ENCODE data around the gene NPLOC4.

GRCh38 chr17:81553018-81553615 lies 83.8 kb downstream of the NPLOC4 start:
- no peak for TF ChIP-seq EZH2 (IDR thresholded peaks at IDR 0.05; ENCODE audit: insufficient read depth, poor library complexity, severe bottlenecking)
- TF ChIP-seq EZH2phosphoT487 (IDR thresholded peaks at IDR 0.05; ENCODE audit: insufficient read depth, low read depth): no peak

Measured in GM23248 (cell line).